ENCODE data around the gene SYNGR1.

Gene SYNGR1

DNA sequence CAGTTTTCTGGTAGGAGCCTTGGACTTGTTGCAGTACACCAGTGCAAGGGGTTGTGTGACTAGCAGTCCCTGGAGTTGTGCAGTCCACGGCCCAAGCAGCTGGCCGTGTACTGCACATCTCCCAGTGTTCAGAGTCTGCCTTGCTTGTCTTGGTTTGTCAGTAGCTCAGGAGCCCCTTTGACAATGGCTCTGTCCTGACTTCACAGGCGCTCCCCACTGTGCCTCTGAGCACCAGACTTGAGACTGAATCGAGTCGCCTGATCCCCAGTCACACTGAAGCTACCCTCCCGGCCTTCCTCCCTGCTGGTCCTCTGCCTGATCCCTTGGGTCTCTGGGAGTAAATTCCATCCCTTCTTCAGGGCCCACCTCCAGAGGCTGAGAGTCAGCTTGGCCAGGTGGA, 19.4 kb downstream of the SYNGR1 start:
- no peak for DNase-seq (ENCODE audit: low spot score)

- no peak for DNase-seq (ENCODE audit: low spot score)
These were observed 19.8 kb downstream of the SYNGR1 start for GRCh38 chr22:39369586-39369985.

DNA sequence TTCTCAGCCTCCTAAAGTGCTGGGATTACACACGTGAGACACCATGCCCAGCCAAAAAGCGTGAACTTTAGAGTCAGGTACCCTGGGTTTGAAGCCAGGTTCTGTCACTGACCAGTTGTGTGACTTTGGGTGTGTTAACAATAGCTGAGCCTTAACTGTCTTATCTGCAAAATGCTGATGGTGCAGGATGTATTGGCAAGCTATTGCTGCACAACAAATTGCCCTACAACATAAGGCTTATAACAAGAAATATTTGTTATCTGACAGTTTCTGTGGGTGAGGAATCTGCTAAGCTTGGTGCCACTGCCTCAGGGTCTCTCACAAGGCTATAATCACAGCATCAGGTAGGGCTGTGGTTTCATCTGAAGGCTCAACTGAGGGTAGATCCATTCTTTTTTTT, 21.9 kb downstream of the SYNGR1 start:
- DNase-seq (ENCODE audit: low spot score), result no peak

- no peak for DNase-seq (ENCODE audit: low spot score)
These were observed 24.4 kb downstream of the SYNGR1 start for GRCh38 chr22:39374191-39374590.

DNA sequence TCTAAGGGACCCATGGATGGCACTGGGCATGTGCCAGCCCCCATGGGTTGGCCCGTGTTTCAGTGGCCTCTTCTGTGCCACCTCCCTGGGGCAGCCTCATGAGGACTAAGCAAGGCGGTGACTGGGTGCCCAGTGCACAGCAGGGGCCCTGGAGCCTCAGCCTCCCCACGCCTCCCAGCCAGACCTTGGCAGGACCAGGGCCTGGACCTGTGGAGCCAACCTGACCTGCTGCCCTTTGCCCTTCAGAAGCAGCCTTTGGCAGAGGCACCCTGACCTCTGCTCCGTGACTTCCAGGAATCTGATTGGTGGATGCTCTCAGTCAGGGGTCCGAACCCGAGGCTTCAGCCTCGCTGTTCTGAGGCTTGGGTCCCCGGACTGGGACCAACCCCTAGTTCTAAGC, 25.0 kb downstream of the SYNGR1 start:
- no peak for DNase-seq (ENCODE audit: low spot score)

- DNase-seq (ENCODE audit: low spot score), result no peak
These were observed 25.9 kb downstream of the SYNGR1 start for GRCh38 chr22:39375646-39376045.

DNA sequence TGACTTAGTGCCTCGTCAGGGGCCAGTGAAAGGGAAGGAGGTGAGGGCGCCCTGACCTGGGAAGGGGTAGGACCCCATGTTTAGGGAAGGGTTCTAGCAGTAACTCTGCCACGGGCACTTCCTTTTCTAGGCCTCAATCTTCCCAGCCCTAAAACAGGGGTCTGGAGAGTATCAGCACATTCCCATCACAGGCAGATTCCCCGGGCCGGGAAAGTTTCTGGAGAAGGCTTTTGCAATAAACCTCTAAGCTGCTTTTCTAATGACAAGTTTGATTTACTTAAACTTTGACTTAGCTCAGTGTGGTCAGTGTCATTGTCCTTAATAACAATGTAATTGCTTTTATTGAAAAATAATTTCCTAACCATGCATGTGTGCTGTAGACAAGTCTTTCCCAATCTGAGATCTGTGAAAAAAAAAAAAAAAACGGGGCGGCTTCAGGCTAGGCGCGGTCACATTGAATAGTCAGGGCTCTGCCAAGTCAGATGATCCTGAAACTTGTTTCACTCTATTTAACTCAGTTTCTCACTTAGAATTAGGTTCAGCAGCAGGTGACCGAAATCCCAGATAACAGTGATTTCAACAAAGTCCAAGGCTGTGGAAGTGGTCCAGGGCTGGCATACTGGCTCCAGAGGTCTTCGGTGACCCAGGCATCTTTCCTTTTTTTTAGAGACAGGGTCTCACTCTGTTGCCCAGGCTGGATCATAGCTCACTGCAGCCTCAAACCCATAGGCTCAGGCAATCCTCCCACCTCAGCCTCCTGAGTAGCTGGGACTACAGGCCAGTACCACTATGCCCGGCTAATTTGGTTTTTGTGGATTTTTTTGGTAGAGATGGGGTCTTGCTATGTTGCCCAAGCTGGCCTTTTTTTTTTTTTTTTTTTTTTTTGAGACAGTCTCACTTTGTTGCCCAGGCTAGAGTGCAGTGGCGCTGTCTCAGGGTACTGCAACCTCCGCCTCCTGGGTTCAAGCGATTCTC, 30.3 kb downstream of the SYNGR1 start:
- DNase-seq (ENCODE audit: low spot score), result no peak

DNA sequence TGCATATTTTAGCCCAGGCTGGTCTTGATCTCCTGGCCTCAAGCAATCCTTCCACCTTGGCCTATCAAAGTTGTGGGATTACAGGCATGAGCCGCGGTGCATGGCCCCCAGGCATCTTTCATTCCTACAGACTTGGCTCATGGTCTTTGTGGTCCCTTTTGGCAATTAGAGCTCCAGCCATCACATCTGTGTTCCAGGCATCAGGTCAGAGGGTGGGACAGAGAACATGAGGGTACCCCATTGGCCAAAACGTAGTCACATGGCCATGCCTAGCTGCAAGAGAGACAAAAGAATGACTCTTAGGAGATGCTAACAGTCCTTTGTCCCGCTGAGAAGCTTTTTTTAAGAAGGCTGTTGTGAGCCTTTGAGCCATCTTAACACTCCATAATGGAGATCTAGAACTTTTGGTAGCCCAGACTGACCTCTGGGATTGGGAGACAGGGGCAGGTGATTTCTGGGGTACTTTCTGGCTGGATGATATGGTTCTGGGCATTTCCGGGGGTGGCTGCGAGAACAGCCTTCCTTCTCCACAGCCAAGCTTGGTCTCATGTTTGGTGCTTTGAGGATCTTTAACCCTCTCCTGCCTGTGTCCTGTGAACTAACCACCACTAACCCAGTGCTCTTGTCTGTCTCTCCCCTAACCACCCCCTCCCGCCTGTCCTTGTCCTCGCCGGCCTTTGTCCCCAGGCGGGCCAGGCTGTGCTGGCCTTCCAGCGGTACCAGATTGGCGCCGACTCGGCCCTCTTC, 31.4 kb downstream of the SYNGR1 start:
- DNase-seq (ENCODE audit: low spot score), result no peak

- no peak for DNase-seq (ENCODE audit: low spot score)
These were observed 32.1 kb downstream of the SYNGR1 start for GRCh38 chr22:39381930-39382329.

DNA sequence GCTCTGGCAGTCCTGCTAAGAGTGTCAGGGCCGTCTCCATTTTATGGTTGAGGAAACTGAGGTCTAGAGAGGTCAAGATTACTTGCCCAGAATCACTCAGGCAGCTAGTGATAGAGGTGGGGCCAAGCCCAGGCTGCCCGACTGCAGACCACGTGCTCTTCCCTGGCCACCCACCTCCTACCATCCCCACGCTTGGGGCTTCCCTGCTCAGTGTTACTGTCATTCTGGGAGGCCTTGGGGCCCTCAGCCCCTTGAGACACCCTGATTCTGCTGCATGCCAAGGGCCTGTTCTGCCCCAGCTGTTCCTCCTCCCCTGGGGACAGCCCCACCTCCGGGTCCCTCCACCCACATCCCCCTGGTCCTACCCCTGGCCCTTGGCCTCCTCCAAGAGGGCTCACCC, 32.6 kb downstream of the SYNGR1 start:
- DNase-seq (ENCODE audit: low spot score), result no peak

- no peak for DNase-seq (ENCODE audit: low spot score)
These were observed 34.2 kb downstream of the SYNGR1 start for GRCh38 chr22:39383841-39384625.

GRCh38 chr22:39384750-39385480, 35.1 kb downstream of the SYNGR1 start:
- DNase-seq (ENCODE audit: low spot score), result no peak

DNA sequence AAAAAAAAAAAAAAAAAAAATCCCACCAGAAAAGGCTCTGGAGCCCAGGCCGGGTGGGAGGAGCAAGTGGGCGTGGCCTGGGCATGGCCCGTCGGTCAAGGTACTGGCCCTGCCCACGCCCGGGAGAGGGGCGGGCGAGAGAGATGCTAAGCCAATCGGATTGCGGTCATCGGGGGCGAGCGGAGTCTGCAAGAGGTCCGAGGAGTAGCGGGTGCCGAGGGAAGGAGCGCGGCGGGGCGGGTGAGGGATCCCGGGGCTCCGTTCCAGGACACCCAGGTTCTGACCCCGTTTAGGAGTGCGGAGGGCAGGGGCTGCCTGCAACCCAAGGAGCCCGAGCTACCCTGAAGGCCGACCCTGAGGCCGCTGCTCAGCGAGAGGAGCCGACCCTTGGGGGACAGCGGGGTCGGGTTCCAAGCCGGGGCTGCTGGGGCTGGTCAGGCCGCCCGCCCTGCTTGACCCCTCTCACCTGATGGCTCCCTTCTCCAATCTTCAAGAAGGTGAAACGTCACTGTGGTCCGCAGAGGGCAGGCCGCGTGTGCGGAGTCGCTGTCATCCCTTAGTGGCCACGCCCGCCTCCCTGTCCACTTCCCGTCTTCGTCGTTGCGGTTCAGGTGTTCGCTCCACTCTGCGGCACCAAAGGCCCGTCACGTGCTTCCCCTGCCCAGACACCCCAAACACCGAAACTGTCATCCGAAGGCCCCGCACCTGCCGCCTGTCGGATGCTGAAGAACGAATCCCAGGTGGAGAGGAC, 38.6 kb downstream of the SYNGR1 start:
- DNase-seq (ENCODE audit: low spot score), result peak; percentile 78

DNA sequence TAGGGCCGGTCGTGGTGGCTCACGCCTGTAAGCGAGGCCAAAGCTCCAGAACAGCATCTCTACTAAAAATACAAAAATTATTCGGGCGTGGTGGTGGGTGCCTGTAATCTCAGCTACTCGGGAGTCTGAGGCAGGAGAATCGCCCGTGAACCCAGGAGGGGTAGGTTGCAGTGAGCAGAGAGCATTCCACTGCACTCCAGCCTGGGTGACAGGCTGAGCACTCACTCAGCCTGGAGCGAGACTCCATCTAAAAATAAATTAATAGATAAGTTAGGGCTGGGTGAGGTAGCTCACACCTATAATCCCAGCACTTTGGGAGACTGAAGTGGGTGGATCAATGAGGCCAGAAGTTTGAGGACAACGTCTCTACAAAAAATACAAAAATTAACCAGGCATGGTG, 39.6 kb downstream of the SYNGR1 start:
- DNase-seq (ENCODE audit: low spot score), result no peak

DNA sequence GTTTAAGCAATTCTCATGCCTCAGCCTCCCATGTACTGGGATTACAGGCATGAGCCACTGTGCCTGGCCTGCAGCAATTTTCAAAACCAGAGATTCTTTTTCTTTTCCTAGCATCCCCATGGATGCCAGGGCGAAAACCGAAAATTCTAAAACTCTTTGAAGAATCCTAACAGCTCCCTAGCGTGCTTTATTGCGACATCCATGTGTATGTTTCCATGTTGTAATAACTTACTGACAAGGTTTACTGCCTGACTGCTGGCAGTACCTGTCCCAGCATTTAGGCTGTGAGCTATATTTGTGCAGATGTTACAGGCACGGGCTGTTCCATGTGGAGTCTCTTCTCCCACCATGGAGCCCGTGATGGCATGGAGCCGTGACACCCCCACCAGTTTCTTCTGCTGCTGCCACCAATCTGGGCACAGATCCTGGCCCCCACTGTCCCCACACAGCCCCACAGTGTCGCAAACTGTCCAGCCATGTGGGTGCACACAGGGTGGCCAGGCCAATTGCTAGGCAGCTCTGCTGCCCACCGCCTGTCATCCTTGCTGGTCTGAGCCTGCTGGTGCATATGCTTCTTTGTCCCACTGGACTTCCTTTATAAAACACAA, 42.7 kb downstream of the SYNGR1 start:
- DNase-seq (ENCODE audit: low spot score), result no peak

- no peak for DNase-seq (ENCODE audit: low spot score)
These were observed 46.4 kb downstream of the SYNGR1 start for GRCh38 chr22:39395936-39396796.

DNA sequence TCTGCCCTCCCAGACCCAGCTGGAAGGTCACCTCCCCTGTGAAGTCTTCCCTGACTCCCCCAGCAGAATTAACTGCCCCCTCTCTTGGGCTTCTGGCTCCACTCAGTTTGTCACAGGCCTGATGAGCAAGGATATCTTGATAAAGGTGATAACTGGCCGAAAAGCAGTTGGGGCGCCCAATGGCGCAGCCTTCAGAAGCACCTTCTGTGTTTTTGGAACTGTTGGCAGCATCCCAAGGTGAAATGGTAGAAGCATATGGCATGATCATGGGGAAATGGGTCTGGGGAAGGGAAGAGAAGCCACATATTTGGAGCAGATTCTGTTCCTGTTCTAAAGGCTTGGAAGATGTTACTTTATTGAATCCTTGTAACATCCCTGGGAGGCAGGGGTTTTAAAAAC, 47.0 kb downstream of the SYNGR1 start:
- DNase-seq (ENCODE audit: low spot score), result no peak

DNA sequence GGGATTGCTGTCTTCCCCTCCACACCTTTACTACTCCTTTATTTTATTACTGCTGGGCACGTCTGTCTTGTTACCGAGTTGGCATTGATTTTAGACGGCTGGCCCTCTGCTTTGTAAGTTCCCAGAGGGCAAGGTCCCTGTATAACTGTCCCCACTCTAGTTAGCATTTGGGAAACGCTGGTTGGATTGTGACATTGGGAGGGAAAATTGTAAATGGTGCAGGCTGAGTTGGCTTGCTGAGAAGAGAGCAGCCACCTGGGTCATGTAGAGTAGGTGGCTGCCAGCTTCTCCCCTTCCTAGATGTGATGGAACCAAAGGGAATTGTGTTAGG, 51.5 kb downstream of the SYNGR1 start:
- no peak for DNase-seq (ENCODE audit: low spot score)

DNA sequence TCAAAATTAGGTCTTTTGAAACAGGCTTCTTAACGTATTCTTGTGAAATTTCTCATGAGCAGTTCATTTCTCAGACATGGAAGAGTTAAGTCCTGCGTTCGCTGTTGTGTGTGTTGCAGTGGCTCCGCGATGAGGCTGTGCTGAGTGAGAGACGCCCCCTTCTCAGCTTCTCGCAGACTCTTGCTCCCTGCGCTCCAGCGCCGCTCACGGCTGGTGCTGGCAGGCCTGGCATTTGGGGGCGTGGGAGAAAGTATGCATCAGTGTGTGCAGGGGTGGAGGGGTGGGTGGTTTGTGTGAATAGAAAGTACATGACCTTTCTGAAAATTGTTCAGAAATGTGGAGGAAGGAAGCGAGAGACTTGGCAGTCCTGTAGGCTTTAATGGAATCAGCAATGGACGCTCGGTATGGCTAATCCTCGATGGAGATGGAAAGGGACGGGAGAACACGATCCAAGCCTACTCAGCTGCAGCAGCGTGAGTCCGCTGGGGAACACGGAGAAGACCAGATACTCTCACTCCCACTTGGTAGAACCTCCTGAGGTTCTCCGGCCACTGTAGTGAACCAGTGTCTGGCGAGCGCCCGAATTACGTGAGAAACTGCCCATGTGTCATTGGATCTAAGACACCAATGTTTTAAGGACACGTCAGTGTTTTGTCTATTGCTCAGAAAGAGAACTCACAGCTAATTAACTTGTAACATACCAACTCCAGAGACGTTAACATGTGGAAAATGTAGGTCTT, 55.7 kb downstream of the SYNGR1 start:
- no peak for DNase-seq (ENCODE audit: low spot score)
